Mesenchymal stem cell (in vitro differentiated cells and primary cell): ENCODE data around the gene AP5Z1.

Experiments used
- DNase-seq: peaks from one replicate; pipeline ENCODE4 v3.0.0-alpha.2; 2013
- H2AFZ ChIP-seq: one replicate; pipeline ENCODE4 v1.6.1; 2013; ENCODE audit warnings: low read depth, mild to moderate bottlenecking, control low read depth, inconsistent platforms, low read length, moderate library complexity
- H2AK5ac ChIP-seq: 2 replicates; pipeline ENCODE4 v1.6.1; 2013; ENCODE audit warnings: low read length, moderate library complexity, mild to moderate bottlenecking, inconsistent platforms; ENCODE audit not compliant: severe bottlenecking
- H2BK120ac ChIP-seq: one replicate; pipeline ENCODE4 v1.6.1; 2013; ENCODE audit warnings: low read depth, mild to moderate bottlenecking, inconsistent platforms, low read length, moderate library complexity
- H2BK12ac ChIP-seq, 2 experiments: one replicate each; pipeline ENCODE4 v1.6.1; 2013; ENCODE audit warnings: inconsistent platforms in 2 of 2, low read length in 2 of 2, mild to moderate bottlenecking in 2 of 2, moderate library complexity in 2 of 2, control low read depth in 1 of 2
- H2BK15ac ChIP-seq: one replicate; pipeline ENCODE4 v1.6.1; 2013; ENCODE audit warnings: mild to moderate bottlenecking, low read depth, inconsistent platforms; ENCODE audit not compliant: poor library complexity, severe bottlenecking
- H2BK5ac ChIP-seq: 2 replicates; pipeline ENCODE4 v1.6.1; 2013; ENCODE audit warnings: low read depth, mild to moderate bottlenecking, low read length, control low read depth, inconsistent platforms; ENCODE audit not compliant: poor library complexity, severe bottlenecking
- H3K14ac ChIP-seq, 2 experiments: one replicate each; pipeline ENCODE4 v1.6.1; 2013; ENCODE audit warnings: inconsistent platforms in 2 of 2, low read length in 2 of 2, control low read depth in 1 of 2, mild to moderate bottlenecking in 1 of 2, moderate library complexity in 1 of 2
- H3K18ac ChIP-seq, 2 experiments: one replicate each; pipeline ENCODE4 v1.6.1; 2013; ENCODE audit warnings: inconsistent platforms in 2 of 2, low read length in 2 of 2, control low read depth in 1 of 2, low read depth in 1 of 2, mild to moderate bottlenecking in 1 of 2
- H3K23ac ChIP-seq, 2 experiments: one replicate each; pipeline ENCODE4 v1.6.1; 2013; ENCODE audit warnings: inconsistent platforms in 2 of 2, low read length in 2 of 2, mild to moderate bottlenecking in 2 of 2, moderate library complexity in 2 of 2, control low read depth in 1 of 2
- H3K27ac ChIP-seq: 2 replicates; pipeline ENCODE4 v1.5.1; 2013; ENCODE audit warnings: mild to moderate bottlenecking, moderate library complexity, low read length, control low read depth, inconsistent platforms; ENCODE audit not compliant: poor library complexity, severe bottlenecking
- H3K27me3 ChIP-seq, 2 experiments: 2 replicates each; pipeline versions ENCODE4 v1.6.1 to v1.7.0; 2013; ENCODE audit warnings: low read length in 2 of 2, mild to moderate bottlenecking in 2 of 2, moderate library complexity in 2 of 2, control low read depth in 1 of 2, inconsistent platforms in 1 of 2; ENCODE audit not compliant: control insufficient read depth in 1 of 2, insufficient read depth in 1 of 2
- H3K36me3 ChIP-seq, 2 experiments: 2 replicates each; pipeline versions ENCODE4 v1.6.1 to v1.7.0; 2013; ENCODE audit warnings: low read length in 2 of 2, control low read depth in 1 of 2, inconsistent platforms in 1 of 2, low read depth in 1 of 2, mild to moderate bottlenecking in 1 of 2; ENCODE audit not compliant: insufficient read depth in 2 of 2, control insufficient read depth in 1 of 2
- H3K4ac ChIP-seq, 2 experiments: one replicate each; pipeline ENCODE4 v1.6.1; 2013; ENCODE audit warnings: inconsistent platforms in 2 of 2, low read length in 2 of 2, mild to moderate bottlenecking in 2 of 2, moderate library complexity in 2 of 2, control low read depth in 1 of 2, low read depth in 1 of 2
- H3K4me1 ChIP-seq: 2 replicates; pipeline ENCODE4 v1.6.1; 2013; ENCODE audit warnings: low read depth, low read length, control low read depth; ENCODE audit not compliant: control insufficient read depth, insufficient read depth
- H3K4me2 ChIP-seq: 2 replicates; pipeline ENCODE4 v1.6.1; 2013; ENCODE audit warnings: low read length, mild to moderate bottlenecking, inconsistent platforms; ENCODE audit not compliant: poor library complexity, severe bottlenecking
- H3K4me3 ChIP-seq, 2 experiments: 2 replicates each; pipeline versions ENCODE4 v1.5.1 to v1.7.0; 2013; ENCODE audit warnings: low read length in 2 of 2, mild to moderate bottlenecking in 2 of 2, control low read depth in 1 of 2, low read depth in 1 of 2; ENCODE audit not compliant: insufficient read depth in 1 of 2
- H3K79me1 ChIP-seq: replicated peaks from 2 replicates; pipeline ENCODE4 v1.6.1; 2013; ENCODE audit warnings: mild to moderate bottlenecking, control low read depth, low read length, inconsistent platforms; ENCODE audit not compliant: poor library complexity, severe bottlenecking
- H3K9ac ChIP-seq: 2 replicates; pipeline ENCODE4 v1.7.0; 2013; ENCODE audit warnings: mild to moderate bottlenecking, low read length, moderate library complexity
- H3K9me3 ChIP-seq: 2 replicates; pipeline ENCODE4 v1.7.0; 2013; ENCODE audit warnings: mild to moderate bottlenecking, low read length; ENCODE audit not compliant: control insufficient read depth
- H4K8ac ChIP-seq: one replicate; pipeline ENCODE4 v1.6.1; 2013; ENCODE audit warnings: inconsistent platforms, mild to moderate bottlenecking, low read length, moderate library complexity
- H4K91ac ChIP-seq: one replicate; pipeline ENCODE4 v1.6.1; 2013; ENCODE audit warnings: mild to moderate bottlenecking, low read length, inconsistent platforms
- WGBS: methylation state at CpG from one replicate; pipeline ENCODE4 v1.1.7; 2013; ENCODE audit warnings: mixed read lengths; 5-methylcytosine and 5-hydroxymethylcytosine counted together

The AP5Z1 gene

GRCh38 chr7:4763794-4764185 is 11.6 kb upstream of the AP5Z1 start:
- no peak overlapping the region for H4K8ac ChIP-seq
- no peak overlapping the region for H2BK12ac ChIP-seq
- H2BK120ac ChIP-seq, result no peak overlapping the region
- no peak overlapping the region for H2AFZ ChIP-seq
- no peak overlapping the region for H2AK5ac ChIP-seq
- H3K4me1 ChIP-seq, result no peaks in the 10 kb centered on the region
- H3K4me2 ChIP-seq, result no peak overlapping the region
- H3K9me3 ChIP-seq, result no peaks in the 10 kb centered on the region
- DNase-seq, result no peak
- 97% methylated on average over 21 of the region's 21 CpGs for WGBS
- peaks cover 85 to 91% of the 10 kb centered on the region in 2 experiments for H3K36me3 ChIP-seq
- H2BK15ac ChIP-seq, result peak overlapping the region; percentile 35
- H3K27ac ChIP-seq, result no peak overlapping the region
- no peak overlapping the region for H3K23ac ChIP-seq
- peaks cover 80% of the 10 kb centered on the region for H3K79me1 ChIP-seq
- no peak overlapping the region for H2BK5ac ChIP-seq
- no peak overlapping the region for H3K4ac ChIP-seq
- H3K27me3 ChIP-seq, result no peaks in the 10 kb centered on the region
- H3K14ac ChIP-seq, result no peak overlapping the region
- H3K9ac ChIP-seq, result no peak overlapping the region
- H4K91ac ChIP-seq, result no peak overlapping the region
- H3K4me3 ChIP-seq, result no peak overlapping the region
- no peak overlapping the region for H3K18ac ChIP-seq

GRCh38 chr7:4764402-4765007 is 10.9 kb upstream of the AP5Z1 start:
- Histone ChIP-seq H3K79me1 (peaks cover 79% of the 10 kb centered on the region), H2BK5ac (no peak overlapping the region), H3K4me2 (no peak overlapping the region), H4K91ac (no peak overlapping the region), H3K23ac (no peak overlapping the region), H3K18ac (no peak overlapping the region), H3K9me3 (no peaks in the 10 kb centered on the region), H3K27me3 (no peaks in the 10 kb centered on the region), H2BK120ac (no peak overlapping the region), H4K8ac (no peak overlapping the region), H3K4me3 (no peak overlapping the region), H3K9ac (no peak overlapping the region), H3K14ac (no peak overlapping the region), H2AFZ (no peak overlapping the region), H3K36me3 (peaks cover 80 to 89% of the 10 kb centered on the region in 2 experiments), H3K27ac (no peak overlapping the region), H2AK5ac (no peak overlapping the region), H3K4ac (no peak overlapping the region), H3K4me1 (no peaks in the 10 kb centered on the region), H2BK12ac (no peak overlapping the region), H2BK15ac (no peak overlapping the region)
- DNase-seq, result no peak
- WGBS, result 97% methylated on average over 35 of the region's 35 CpGs

- Histone ChIP-seq H3K79me1 (peaks cover 77% of the 10 kb centered on the region), H3K4me1 (no peaks in the 10 kb centered on the region), H3K27me3 (no peaks in the 10 kb centered on the region), H3K9me3 (no peaks in the 10 kb centered on the region), H3K4me2 (no peak overlapping the region), H4K8ac (no peak overlapping the region), H2BK120ac (no peak overlapping the region), H4K91ac (no peak overlapping the region), H3K4ac (no peak overlapping the region), H3K27ac (no peak overlapping the region), H3K36me3 (peaks cover 68 to 80% of the 10 kb centered on the region in 2 experiments), H3K14ac (no peak overlapping the region), H3K23ac (no peak overlapping the region), H2BK5ac (no peak overlapping the region), H2BK15ac (no peak overlapping the region), H2AFZ (no peak overlapping the region), H2AK5ac (no peak overlapping the region), H3K4me3 (no peak overlapping the region), H3K9ac (no peak overlapping the region), H2BK12ac (no peak overlapping the region), H3K18ac (no peak overlapping the region)
- 85% methylated on average over 22 of the region's 23 CpGs for WGBS
- DNase-seq, result no peak
Measured at GRCh38 chr7:4765776-4766490, 9.5 kb upstream of the AP5Z1 start.

GRCh38 chr7:4766666-4767519 is 8.5 kb upstream of the AP5Z1 start:
- no peak overlapping the region for H3K27ac ChIP-seq
- no peak overlapping the region for H3K4ac ChIP-seq
- peaks cover 71% of the 10 kb centered on the region for H3K79me1 ChIP-seq
- H3K4me3 ChIP-seq, result no peak overlapping the region
- no peaks in the 10 kb centered on the region for H3K9me3 ChIP-seq
- no peak overlapping the region for H2BK120ac ChIP-seq
- no peak overlapping the region for H4K91ac ChIP-seq
- no peak overlapping the region for H2BK15ac ChIP-seq
- H3K27me3 ChIP-seq, result no peaks in the 10 kb centered on the region
- no peak overlapping the region for H2AK5ac ChIP-seq
- H3K4me2 ChIP-seq, result no peak overlapping the region
- peaks cover 60 to 78% of the 10 kb centered on the region in 2 experiments for H3K36me3 ChIP-seq
- no peak overlapping the region for H4K8ac ChIP-seq
- H2AFZ ChIP-seq, result no peak overlapping the region
- no peak overlapping the region for H3K18ac ChIP-seq
- H3K4me1 ChIP-seq, result no peaks in the 10 kb centered on the region
- 94% methylated on average over 33 of the region's 37 CpGs for WGBS
- no peak overlapping the region for H3K9ac ChIP-seq
- H3K23ac ChIP-seq, result no peak overlapping the region
- no peak overlapping the region for H3K14ac ChIP-seq
- no peak for DNase-seq
- no peak overlapping the region for H2BK5ac ChIP-seq
- H2BK12ac ChIP-seq, result no peak overlapping the region
